Keratinocyte (primary cell): ENCODE data around the gene SEC24A. TPM values are rescaled to one million over a fixed set of nuclear protein-coding genes. Genes with fewer than 3 reads are reported as not detected.
"Not testable (repeated sequence)": the region's sequence is repeated elsewhere in the genome, so short reads cannot be mapped to it uniquely, and the experiment has no call there.

ENCODE experiments used
- DNase-seq: peaks from one replicate; pipeline ENCODE4 v3.0.0-alpha.2; 2011; ENCODE audit warnings: low read depth, missing footprints, low spot score
- FAIRE-seq: peaks from 2 replicates; lab custom pipeline; 2011; peaks lifted over from hg19 to GRCh38; lab: Jason Lieb, UNC
- H2AFZ ChIP-seq: 2 replicates; pipeline ENCODE4 v1.6.0; 2012; ENCODE audit warnings: low read length, control low read depth, inconsistent platforms; ENCODE audit not compliant: control insufficient read depth
- H3K27ac ChIP-seq: 2 replicates; pipeline ENCODE4 v1.5.1; 2011; ENCODE audit warnings: low read length; ENCODE audit not compliant: control insufficient read depth, insufficient read depth
- H3K27me3 ChIP-seq: 3 replicates; pipeline ENCODE4 v1.6.0; 2011; ENCODE audit warnings: low read length; ENCODE audit not compliant: control insufficient read depth, insufficient read depth; ENCODE audit errors: extremely low read depth
- H3K36me3 ChIP-seq, 2 experiments: 2 replicates in 1 of 2; 3 replicates in 1 of 2; pipeline ENCODE4 v1.5.1; 2011; ENCODE audit warnings: low read length in 2 of 2, mild to moderate bottlenecking in 1 of 2; ENCODE audit not compliant: control insufficient read depth in 2 of 2, insufficient read depth in 2 of 2; ENCODE audit errors: extremely low read depth in 1 of 2
- H3K4me1 ChIP-seq: 3 replicates; pipeline ENCODE4 v1.5.1; 2011; ENCODE audit warnings: low read length; ENCODE audit not compliant: control insufficient read depth, insufficient read depth; ENCODE audit errors: extremely low read depth
- H3K4me2 ChIP-seq: 3 replicates; pipeline ENCODE4 v1.6.0; 2011; ENCODE audit warnings: low read depth, low read length; ENCODE audit not compliant: control insufficient read depth, insufficient read depth; ENCODE audit errors: extremely low read depth
- H3K4me3 ChIP-seq, 3 experiments: fragments of 200-600 bp in 1 of 3; sonication (generic) in 1 of 3; 2 replicates in 2 of 3; 3 replicates in 1 of 3; pipeline ENCODE4 v1.5.1; 2011 to 2016; ENCODE audit warnings: low read length in 3 of 3, mild to moderate bottlenecking in 3 of 3, control low read depth in 2 of 3, inconsistent platforms in 1 of 3, low read depth in 1 of 3, mixed read lengths in 1 of 3, mixed run types in 1 of 3, moderate library complexity in 1 of 3; ENCODE audit not compliant: control insufficient read depth in 2 of 3, insufficient read depth in 2 of 3; ENCODE audit errors: extremely low read depth in 1 of 3
- H3K79me2 ChIP-seq: 2 replicates; pipeline ENCODE4 v1.6.0; 2012; ENCODE audit warnings: low read length; ENCODE audit not compliant: control insufficient read depth, insufficient read depth
- H3K9ac ChIP-seq: 3 replicates; pipeline ENCODE4 v1.6.0; 2011; ENCODE audit warnings: low read length; ENCODE audit not compliant: control insufficient read depth, insufficient read depth; ENCODE audit errors: extremely low read depth
- H3K9me1 ChIP-seq: 3 replicates; pipeline ENCODE4 v1.6.0; 2011; ENCODE audit warnings: low read length; ENCODE audit not compliant: control insufficient read depth, insufficient read depth; ENCODE audit errors: extremely low read depth
- H3K9me3 ChIP-seq: 2 replicates; pipeline ENCODE4 v1.5.1; 2012; ENCODE audit warnings: low read depth, low read length; ENCODE audit not compliant: control insufficient read depth
- H4K20me1 ChIP-seq: 3 replicates; pipeline ENCODE4 v1.6.0; 2011; ENCODE audit warnings: low read length; ENCODE audit not compliant: control insufficient read depth, insufficient read depth; ENCODE audit errors: extremely low read depth
- EZH2 ChIP-seq: IDR thresholded peaks from one replicate; pipeline ENCODE4 v1.6.1; 2012; ENCODE audit warnings: inconsistent platforms, mild to moderate bottlenecking, low read length, moderate library complexity
- dilution Hi-C: fragments of 300-500 bp; cut with MboI; formaldehyde crosslinking; loops from one replicate; pipeline ENCODE4 v1.7.0; 2020; ENCODE audit warnings: low sequenced_read_pairs; ENCODE audit not compliant: extremely low pct_ligation_motif_present
- polyA plus RNA-seq, 5 experiments: library from polyadenylated mRNA; depleted of rRNA in 3 of 5; stranded (reverse) in 3 of 5; stranded (forward) in 1 of 5; unstranded in 1 of 5; fragments of >200 nt; gene quantifications; 1 replicate in 1 of 5; 2 replicates in 3 of 5; 3 replicates in 1 of 5; pipeline versions ENCODE4 v1.2.1 to v1.2.3, GENCODE V29; 2011 to 2012; ENCODE audit warnings: missing spikeins in 2 of 5, low read depth in 1 of 5, low replicate concordance in 1 of 5
- TF ChIP-seq, protein P1 (sequence below), 3 experiments: IDR thresholded peaks in 1 of 3; conservative IDR thresholded peaks in 1 of 3; optimal IDR thresholded peaks in 1 of 3; 2 replicates in 2 of 3; 3 replicates in 1 of 3; pipeline versions ENCODE3 to v1.5.1; 2011; ENCODE audit warnings: low read length in 3 of 3, mild to moderate bottlenecking in 3 of 3, moderate library complexity in 2 of 3, control low read depth in 1 of 3, inconsistent platforms in 1 of 3; ENCODE audit not compliant: insufficient read depth in 2 of 3; ENCODE audit errors: extremely low read depth in 1 of 3

The SEC24A gene
- polyA plus RNA-seq, 1 donor (not counting 4 experiments of a cell fraction or from before 2014, with no cell fraction given): 18.3 TPM

GRCh38 chr5:134714541-134714940 is 66.0 kb downstream of the SEC24A start:
- peaks cover 4 to 5% of the 10 kb centered on the region in 2 experiments for H3K36me3 ChIP-seq
- DNase-seq (no peak), FAIRE-seq (no peak)
- no peak overlapping the region for H2AFZ ChIP-seq
- no peak overlapping the region for H3K9ac ChIP-seq
- H3K27me3 ChIP-seq: no peaks in the 10 kb centered on the region
- no peak overlapping the region for H3K4me2 ChIP-seq
- no peak overlapping the region for H3K4me3 ChIP-seq
- H3K9me1 ChIP-seq: no peaks in the 10 kb centered on the region
- dilution Hi-C loops: no loop called here
- no peaks in the 10 kb centered on the region for H3K4me1 ChIP-seq
- TF ChIP-seq, protein P1, sequence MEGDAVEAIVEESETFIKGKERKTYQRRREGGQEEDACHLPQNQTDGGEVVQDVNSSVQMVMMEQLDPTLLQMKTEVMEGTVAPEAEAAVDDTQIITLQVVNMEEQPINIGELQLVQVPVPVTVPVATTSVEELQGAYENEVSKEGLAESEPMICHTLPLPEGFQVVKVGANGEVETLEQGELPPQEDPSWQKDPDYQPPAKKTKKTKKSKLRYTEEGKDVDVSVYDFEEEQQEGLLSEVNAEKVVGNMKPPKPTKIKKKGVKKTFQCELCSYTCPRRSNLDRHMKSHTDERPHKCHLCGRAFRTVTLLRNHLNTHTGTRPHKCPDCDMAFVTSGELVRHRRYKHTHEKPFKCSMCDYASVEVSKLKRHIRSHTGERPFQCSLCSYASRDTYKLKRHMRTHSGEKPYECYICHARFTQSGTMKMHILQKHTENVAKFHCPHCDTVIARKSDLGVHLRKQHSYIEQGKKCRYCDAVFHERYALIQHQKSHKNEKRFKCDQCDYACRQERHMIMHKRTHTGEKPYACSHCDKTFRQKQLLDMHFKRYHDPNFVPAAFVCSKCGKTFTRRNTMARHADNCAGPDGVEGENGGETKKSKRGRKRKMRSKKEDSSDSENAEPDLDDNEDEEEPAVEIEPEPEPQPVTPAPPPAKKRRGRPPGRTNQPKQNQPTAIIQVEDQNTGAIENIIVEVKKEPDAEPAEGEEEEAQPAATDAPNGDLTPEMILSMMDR (optimal IDR thresholded peaks at IDR 0.05 in 1 of 3, IDR thresholded peaks at IDR 0.05 in 1 of 3, conservative IDR thresholded peaks at IDR 0.05 in 1 of 3; ENCODE audit: extremely low read depth in 1 of 3, insufficient read depth in 2 of 3, low read length in 3 of 3): no peak
- no peak for TF ChIP-seq EZH2
- H3K79me2 ChIP-seq: no peaks in the 10 kb centered on the region
- H4K20me1 ChIP-seq: no peaks in the 10 kb centered on the region
- H3K9me3 ChIP-seq: no peaks in the 10 kb centered on the region
- H3K27ac ChIP-seq: no peak overlapping the region

DNA sequence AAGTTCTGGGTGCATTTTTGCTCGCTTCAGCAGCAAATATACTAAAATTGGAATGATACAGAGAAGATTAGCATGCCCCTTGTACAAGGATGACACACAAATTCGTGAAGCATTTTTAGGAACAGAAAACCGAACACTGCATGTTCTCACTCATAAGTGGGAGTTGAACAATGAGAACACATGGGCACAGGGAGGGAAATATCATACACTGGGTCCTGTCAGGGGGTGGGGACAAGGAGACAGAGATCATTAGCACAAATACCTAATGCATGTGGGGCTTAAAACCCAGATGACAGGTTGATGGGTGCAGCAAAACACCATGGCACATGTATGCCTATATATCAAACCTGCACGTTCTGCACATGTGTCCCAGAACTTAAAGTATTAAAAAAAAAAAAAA is 66.9 kb downstream of the SEC24A start:
- dilution Hi-C loops, H4K20me1 ChIP-seq, H3K9me1 ChIP-seq, DNase-seq, H3K4me2 ChIP-seq, H3K9me3 ChIP-seq, H3K4me3 ChIP-seq, H3K79me2 ChIP-seq, H2AFZ ChIP-seq, H3K4me1 ChIP-seq, H3K27me3 ChIP-seq, H3K27ac ChIP-seq, H3K36me3 ChIP-seq, FAIRE-seq, H3K9ac ChIP-seq: not testable (repeated sequence)

GRCh38 chr5:134724872-134725271 is 76.3 kb downstream of the SEC24A start:
- no peak for FAIRE-seq
- dilution Hi-C loops: no loop called here

More at GRCh38 chr5:134724872-134725271, 76.3 kb downstream of the SEC24A start:
- no peak overlapping the region for H3K4me2 ChIP-seq
- no peak overlapping the region for H2AFZ ChIP-seq
- H3K9ac ChIP-seq: no peak overlapping the region
- H3K36me3 ChIP-seq: peaks cover 4 to 10% of the 10 kb centered on the region in 2 experiments
- H3K79me2 ChIP-seq: no peaks in the 10 kb centered on the region
- H3K9me3 ChIP-seq: no peaks in the 10 kb centered on the region
- H3K9me1 ChIP-seq: no peaks in the 10 kb centered on the region
- H3K27ac ChIP-seq: no peak overlapping the region
- no peak overlapping the region for H3K4me3 ChIP-seq
- no peaks in the 10 kb centered on the region for H3K27me3 ChIP-seq
- TF ChIP-seq, protein P1 (optimal IDR thresholded peaks at IDR 0.05 in 1 of 3, IDR thresholded peaks at IDR 0.05 in 1 of 3, conservative IDR thresholded peaks at IDR 0.05 in 1 of 3; ENCODE audit: extremely low read depth in 1 of 3, insufficient read depth in 2 of 3, low read length in 3 of 3): no peak
- TF ChIP-seq EZH2: no peak
- H4K20me1 ChIP-seq: no peaks in the 10 kb centered on the region
- no peaks in the 10 kb centered on the region for H3K4me1 ChIP-seq
- no peak for DNase-seq
